GM12873 (cell line): ENCODE results near the gene SH3BGRL2.

Experiments
- CTCF ChIP-seq: IDR thresholded peaks from 2 replicates; pipeline ENCODE4 v1.5.1; 2012; ENCODE audit warnings: low read depth, mild to moderate bottlenecking, moderate library complexity, low read length, control low read depth; ENCODE audit not compliant: insufficient read depth; ENCODE audit errors: missing control alignments

SH3BGRL2 gene

GRCh38 chr6:79733388-79733787, 102.3 kb downstream of the SH3BGRL2 start:
- no peak for TF ChIP-seq CTCF

GRCh38 chr6:79734374-79734773, 103.2 kb downstream of the SH3BGRL2 start:
- no peak for TF ChIP-seq CTCF

- TF ChIP-seq CTCF, result no peak
Measured at GRCh38 chr6:79735183-79735582, 104.1 kb downstream of the SH3BGRL2 start.

- no peak for TF ChIP-seq CTCF
Measured at GRCh38 chr6:79737172-79737571, 106.0 kb downstream of the SH3BGRL2 start.

- no peak for TF ChIP-seq CTCF
Measured at GRCh38 chr6:79742030-79742429, 110.9 kb downstream of the SH3BGRL2 start.

- TF ChIP-seq CTCF, result no peak
Measured at GRCh38 chr6:79750806-79751205, 119.7 kb downstream of the SH3BGRL2 start.
